ENCODE measurements around the gene HTATSF1. TPM values are rescaled to one million over a fixed set of nuclear protein-coding genes. Genes with fewer than 3 reads are reported as not detected.

The HTATSF1 gene
- polyA plus RNA-seq, 1 donor (not counting 4 experiments of a cell fraction or from before 2014, with no cell fraction given) = 3.1 TPM

- Histone ChIP-seq H3K9me1 (ENCODE audit: control insufficient read depth, extremely low read depth, insufficient read depth, low read length) (no peaks in the 10 kb centered on the region), H3K27ac (ENCODE audit: control insufficient read depth, insufficient read depth, low read length) (no peak within 1 kb of the TSS), H3K4me1 (ENCODE audit: control insufficient read depth, extremely low read depth, insufficient read depth, low read length) (no peaks in the 10 kb centered on the region), H3K36me3 (ENCODE audit: control insufficient read depth in 2 of 2, extremely low read depth in 1 of 2, insufficient read depth in 2 of 2, low read length in 2 of 2) (no peaks in the 10 kb centered on the region), H4K20me1 (ENCODE audit: control insufficient read depth, extremely low read depth, insufficient read depth, low read length) (no peaks in the 10 kb centered on the region), H3K9me3 (ENCODE audit: control insufficient read depth, low read depth, low read length) (no peaks in the 10 kb centered on the region), H3K4me2 (ENCODE audit: control insufficient read depth, extremely low read depth, insufficient read depth, low read depth, low read length) (no peak within 1 kb of the TSS), H3K9ac (ENCODE audit: control insufficient read depth, extremely low read depth, insufficient read depth, low read length) (no peak within 1 kb of the TSS), H3K79me2 (ENCODE audit: control insufficient read depth, insufficient read depth, low read length) (no peaks in the 10 kb centered on the region), H3K27me3 (ENCODE audit: control insufficient read depth, extremely low read depth, insufficient read depth, low read length) (peaks cover 4% of the 10 kb centered on the region), H3K4me3 (ENCODE audit: control insufficient read depth in 2 of 3, extremely low read depth in 1 of 3, insufficient read depth in 2 of 3, low read depth in 1 of 3, low read length in 3 of 3) (no peak within 1 kb of the TSS), H2AFZ (ENCODE audit: control insufficient read depth, low read length) (no peak within 1 kb of the TSS)
- dilution Hi-C loops (cut with MboI; ENCODE audit: extremely low pct_ligation_motif_present, low sequenced_read_pairs) = no loop called here
- no peak for DNase-seq (ENCODE audit: low read depth, low spot score)
- FAIRE-seq = no peak
- TF ChIP-seq CTCF (optimal IDR thresholded peaks at IDR 0.05 in 1 of 3, IDR thresholded peaks at IDR 0.05 in 1 of 3, conservative IDR thresholded peaks at IDR 0.05 in 1 of 3; ENCODE audit: extremely low read depth in 1 of 3, insufficient read depth in 2 of 3, low read length in 3 of 3) = no peak
- no peak for TF ChIP-seq EZH2 (IDR thresholded peaks at IDR 0.05; ENCODE audit: low read length)
Measured at GRCh38 chrX:136487647-136488046, 9.7 kb upstream of the HTATSF1 start, which contains the start of gene BRS3. Gene BRS3, plus strand, starts transcription at chrX:136487947. Its CDS starts 168 bp downstream, at chrX:136488115.

- H3K4me2 ChIP-seq (ENCODE audit: control insufficient read depth, extremely low read depth, insufficient read depth, low read depth, low read length) = no peak overlapping the region
- DNase-seq (ENCODE audit: low read depth, low spot score) = no peak
- no peaks in the 10 kb centered on the region for H3K79me2 ChIP-seq (ENCODE audit: control insufficient read depth, insufficient read depth, low read length)
- H3K9ac ChIP-seq (ENCODE audit: control insufficient read depth, extremely low read depth, insufficient read depth, low read length) = no peak overlapping the region
- no peaks in the 10 kb centered on the region for H3K9me3 ChIP-seq (ENCODE audit: control insufficient read depth, low read depth, low read length)
- no peaks in the 10 kb centered on the region for H4K20me1 ChIP-seq (ENCODE audit: control insufficient read depth, extremely low read depth, insufficient read depth, low read length)
- no peak overlapping the region for H2AFZ ChIP-seq (ENCODE audit: control insufficient read depth, low read length)
- peaks cover 4% of the 10 kb centered on the region for H3K27me3 ChIP-seq (ENCODE audit: control insufficient read depth, extremely low read depth, insufficient read depth, low read length)
- TF ChIP-seq EZH2 (IDR thresholded peaks at IDR 0.05; ENCODE audit: low read length) (no peak), CTCF (optimal IDR thresholded peaks at IDR 0.05 in 1 of 3, IDR thresholded peaks at IDR 0.05 in 1 of 3, conservative IDR thresholded peaks at IDR 0.05 in 1 of 3; ENCODE audit: extremely low read depth in 1 of 3, insufficient read depth in 2 of 3, low read length in 3 of 3) (no peak)
- no peak for FAIRE-seq
- H3K4me3 ChIP-seq (ENCODE audit: control insufficient read depth in 2 of 3, extremely low read depth in 1 of 3, insufficient read depth in 2 of 3, low read depth in 1 of 3, low read length in 3 of 3) = no peak overlapping the region
- H3K27ac ChIP-seq (ENCODE audit: control insufficient read depth, insufficient read depth, low read length) = no peak overlapping the region
- no peaks in the 10 kb centered on the region for H3K9me1 ChIP-seq (ENCODE audit: control insufficient read depth, extremely low read depth, insufficient read depth, low read length)
- no peaks in the 10 kb centered on the region for H3K36me3 ChIP-seq (ENCODE audit: control insufficient read depth in 2 of 2, extremely low read depth in 1 of 2, insufficient read depth in 2 of 2, low read length in 2 of 2)
- dilution Hi-C loops (cut with MboI; ENCODE audit: extremely low pct_ligation_motif_present, low sequenced_read_pairs) = no loop called here
- no peaks in the 10 kb centered on the region for H3K4me1 ChIP-seq (ENCODE audit: control insufficient read depth, extremely low read depth, insufficient read depth, low read length)
Measured at GRCh38 chrX:136488706-136489105, 8.7 kb upstream of the HTATSF1 start.
